SJCRH30 (cell line): Measurements from ENCODE around the gene PPM1H. TPM values are rescaled to one million over a fixed set of nuclear protein-coding genes. Genes with fewer than 3 reads are reported as not detected.
"Not testable (repeated sequence)": the region's sequence is repeated elsewhere in the genome, so short reads cannot be mapped to it uniquely, and the experiment has no call there.

Source experiments
- DNase-seq, 2 experiments: peaks; one replicate each; pipeline ENCODE4 v3.0.0-alpha.2; 2015 to 2020
- H3K27ac ChIP-seq: fragments of 250-450 bp; sonication (Bioruptor Pico); 2 replicates; pipeline ENCODE4 v1.5.1; 2020; ENCODE audit warnings: mild to moderate bottlenecking, moderate library complexity
- H3K27me3 ChIP-seq: fragments of 250-450 bp; sonication (Bioruptor Pico); 2 replicates; pipeline ENCODE4 v1.5.1; 2020; ENCODE audit warnings: mild to moderate bottlenecking, moderate library complexity
- H3K36me3 ChIP-seq: fragments of 250-450 bp; sonication (Bioruptor Pico); 2 replicates; pipeline ENCODE4 v1.5.1; 2020; ENCODE audit warnings: mild to moderate bottlenecking, moderate library complexity
- H3K4me1 ChIP-seq: fragments of 250-450 bp; sonication (Bioruptor Pico); 2 replicates; pipeline ENCODE4 v1.5.1; 2020; ENCODE audit warnings: mild to moderate bottlenecking, moderate library complexity
- H3K4me3 ChIP-seq: fragments of 250-450 bp; sonication (Bioruptor Pico); 2 replicates; pipeline ENCODE4 v1.5.1; 2020; ENCODE audit warnings: mild to moderate bottlenecking, moderate library complexity
- H3K9me3 ChIP-seq: fragments of 250-450 bp; sonication (Bioruptor Pico); replicated peaks from 2 replicates; pipeline ENCODE4 v1.5.1; 2020; ENCODE audit warnings: mild to moderate bottlenecking, moderate library complexity
- total RNA-seq: library from RNA; depleted of rRNA; stranded (reverse); fragments of >200 nt; shearing (Covaris generic); gene quantifications from 2 replicates; pipeline ENCODE4 v1.2.3, GENCODE V29; 2014; rRNA removed

PPM1H gene, protein sequence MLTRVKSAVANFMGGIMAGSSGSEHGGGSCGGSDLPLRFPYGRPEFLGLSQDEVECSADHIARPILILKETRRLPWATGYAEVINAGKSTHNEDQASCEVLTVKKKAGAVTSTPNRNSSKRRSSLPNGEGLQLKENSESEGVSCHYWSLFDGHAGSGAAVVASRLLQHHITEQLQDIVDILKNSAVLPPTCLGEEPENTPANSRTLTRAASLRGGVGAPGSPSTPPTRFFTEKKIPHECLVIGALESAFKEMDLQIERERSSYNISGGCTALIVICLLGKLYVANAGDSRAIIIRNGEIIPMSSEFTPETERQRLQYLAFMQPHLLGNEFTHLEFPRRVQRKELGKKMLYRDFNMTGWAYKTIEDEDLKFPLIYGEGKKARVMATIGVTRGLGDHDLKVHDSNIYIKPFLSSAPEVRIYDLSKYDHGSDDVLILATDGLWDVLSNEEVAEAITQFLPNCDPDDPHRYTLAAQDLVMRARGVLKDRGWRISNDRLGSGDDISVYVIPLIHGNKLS
- total RNA-seq = 4.1 and 4.3 TPM in 2 replicates

DNA sequence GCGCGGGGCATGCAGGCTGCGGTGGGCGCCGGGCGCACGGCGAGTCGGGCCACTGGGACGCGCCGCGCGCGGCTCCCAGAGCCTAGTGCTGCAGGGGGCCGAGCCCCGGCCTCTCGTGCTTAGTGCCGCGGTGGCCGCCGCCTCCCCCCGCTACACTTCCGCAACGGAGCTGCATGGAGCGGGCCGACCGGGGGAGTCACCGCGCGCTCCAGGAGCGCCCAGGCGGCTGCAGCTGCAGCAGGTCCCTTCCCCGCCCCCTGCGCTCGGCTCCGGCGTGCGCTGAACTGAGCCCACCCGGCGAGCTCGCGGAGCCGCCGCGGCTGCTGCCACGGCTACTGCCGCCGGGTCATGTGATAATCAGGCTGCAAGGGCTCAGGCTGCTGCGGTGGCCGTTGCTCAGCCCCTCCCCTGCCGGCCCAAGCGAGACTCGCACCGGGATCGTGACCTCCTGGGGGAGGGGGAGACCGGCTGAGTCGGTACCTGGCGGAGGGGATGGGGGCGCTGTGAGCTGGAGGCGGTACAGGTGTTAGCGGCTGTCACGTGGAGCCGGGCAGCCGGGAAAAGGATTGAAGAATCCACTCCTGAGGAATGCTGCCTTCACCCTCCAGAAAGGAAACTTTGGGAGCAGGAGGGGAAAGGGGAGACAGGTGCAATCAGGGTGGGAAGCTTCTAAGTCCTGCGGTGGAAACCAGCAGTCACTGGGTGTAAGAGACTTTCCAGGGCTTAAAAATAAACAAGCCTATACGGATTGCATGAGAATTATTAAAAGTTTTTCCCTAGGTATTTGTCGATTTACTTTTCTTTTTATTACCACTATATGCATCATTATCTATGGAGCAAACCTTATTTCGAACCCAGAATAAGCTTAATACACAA lies at the start of gene PPM1H:
PPM1H (minus strand) TSS at position 352 of the 876 bp plus-strand sequence. CDS start 414 bp downstream, outside the sequence.
- no peaks in the 10 kb centered on the region for H3K36me3 ChIP-seq

DNA sequence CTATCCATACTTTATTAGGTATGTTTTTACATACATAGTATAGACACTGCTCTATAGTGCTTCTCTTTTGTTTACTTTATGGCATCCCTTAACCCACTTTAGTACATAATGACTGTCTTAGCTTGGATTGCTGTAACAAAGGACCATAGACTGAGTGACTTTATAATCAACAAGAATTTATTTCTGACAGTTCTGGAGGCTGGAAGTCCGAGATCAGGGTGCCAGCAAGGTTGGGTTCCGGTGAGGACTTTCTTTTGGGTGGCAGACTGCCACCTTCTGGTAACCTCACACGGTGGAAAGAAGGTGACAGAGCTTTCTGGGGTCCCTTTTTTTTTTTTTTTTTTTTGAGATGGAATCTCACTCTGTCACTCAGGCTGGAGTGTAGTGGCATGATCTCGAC lies 48.6 kb upstream of the PPM1H start:
- H3K4me3 ChIP-seq = no peak overlapping the region
- no peaks in the 10 kb centered on the region for H3K36me3 ChIP-seq
- H3K27ac ChIP-seq = no peak overlapping the region
- no peaks in the 10 kb centered on the region for H3K4me1 ChIP-seq
- peak; percentile 5 to 21 for DNase-seq
- H3K9me3 ChIP-seq = no peaks in the 10 kb centered on the region
- no peaks in the 10 kb centered on the region for H3K27me3 ChIP-seq

More for the DNA sequence above, at the start of gene PPM1H:
- DNase-seq = peak; percentile 60 to 66
- peak within 1 kb of the TSS; percentile 32; the same call in 1 of the 2 replicates for H3K27ac ChIP-seq
- no peaks in the 10 kb centered on the region; the same call in 1 of the 2 replicates for H3K27me3 ChIP-seq
- H3K4me1 ChIP-seq = peaks cover 12% of the 10 kb centered on the region
- peak within 1 kb of the TSS; percentile 71 for H3K4me3 ChIP-seq
- no peaks in the 10 kb centered on the region for H3K9me3 ChIP-seq

DNA sequence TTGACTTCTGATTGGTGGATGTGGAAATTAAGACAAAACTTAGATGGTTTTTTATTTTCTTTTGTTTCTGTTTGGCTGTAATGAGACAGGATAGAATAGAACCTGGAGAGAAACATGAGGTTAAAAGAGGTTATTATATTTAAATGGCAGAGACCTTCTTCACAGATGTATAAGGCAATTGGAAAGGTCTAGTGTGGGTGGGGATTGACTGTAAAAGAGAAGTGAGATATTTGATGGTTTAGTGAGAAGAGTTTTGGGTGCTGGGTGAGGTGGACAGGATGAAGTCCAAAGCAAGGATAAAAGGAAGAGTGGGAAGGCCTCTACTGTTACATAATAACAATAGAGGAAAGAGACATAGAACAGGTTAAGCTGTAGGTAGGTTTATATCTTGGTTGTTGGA lies 43.8 kb upstream of the PPM1H start:
- Histone ChIP-seq H3K9me3 (peaks cover 4% of the 10 kb centered on the region), H3K27ac (no peak overlapping the region), H3K4me1 (peaks cover 12% of the 10 kb centered on the region), H3K27me3 (no peaks in the 10 kb centered on the region), H3K36me3 (no peaks in the 10 kb centered on the region), H3K4me3 (no peak overlapping the region)
- no peak for DNase-seq

DNA sequence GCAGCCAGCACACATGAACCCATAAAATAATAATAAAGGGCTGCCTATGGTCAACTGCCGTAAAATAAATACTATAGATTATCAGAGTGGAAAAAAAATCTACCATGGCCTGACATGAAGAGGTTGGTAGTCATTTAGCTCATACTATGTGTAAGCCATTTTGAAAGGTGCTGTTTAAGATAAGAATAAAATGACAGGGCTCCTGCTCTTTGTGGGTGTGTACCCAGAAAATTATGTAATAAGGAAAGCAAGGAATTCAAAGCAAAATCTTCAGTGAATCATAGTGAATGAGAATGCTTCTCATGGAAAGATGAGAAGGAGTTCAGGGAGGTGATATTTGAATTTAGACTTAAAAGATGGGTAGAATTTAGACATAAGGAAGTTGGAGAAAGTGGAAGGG lies 42.9 kb upstream of the PPM1H start:
- no peaks in the 10 kb centered on the region for H3K36me3 ChIP-seq
- peaks cover 12% of the 10 kb centered on the region for H3K4me1 ChIP-seq
- peaks cover 4% of the 10 kb centered on the region for H3K9me3 ChIP-seq
- no peaks in the 10 kb centered on the region for H3K27me3 ChIP-seq
- no peak for DNase-seq
- no peak overlapping the region for H3K4me3 ChIP-seq
- H3K27ac ChIP-seq = no peak overlapping the region

DNA sequence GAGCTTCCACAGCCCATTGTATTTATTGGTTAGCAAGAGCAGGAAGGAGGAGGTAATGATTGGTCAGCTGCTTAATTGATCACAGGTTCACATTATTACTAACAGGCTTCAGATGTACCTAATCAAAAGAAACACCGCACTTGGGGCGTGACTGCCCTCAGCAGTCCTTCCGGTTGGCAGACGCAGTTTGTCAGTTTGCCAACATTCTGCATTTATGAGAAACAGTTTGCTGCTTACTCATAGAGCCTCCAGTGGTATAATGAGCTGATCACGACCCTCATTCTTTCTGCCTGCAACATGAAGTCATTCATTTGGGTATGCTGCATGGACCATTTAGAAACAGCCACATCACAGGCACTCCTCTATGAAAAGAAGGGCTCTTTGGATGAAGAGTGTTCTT lies 42.5 kb upstream of the PPM1H start:
- peaks cover 4% of the 10 kb centered on the region for H3K9me3 ChIP-seq
- no peaks in the 10 kb centered on the region for H3K36me3 ChIP-seq
- no peaks in the 10 kb centered on the region for H3K27me3 ChIP-seq
- no peak for DNase-seq
- H3K4me3 ChIP-seq = no peak overlapping the region
- H3K27ac ChIP-seq = no peak overlapping the region
- peaks cover 12% of the 10 kb centered on the region for H3K4me1 ChIP-seq

DNA sequence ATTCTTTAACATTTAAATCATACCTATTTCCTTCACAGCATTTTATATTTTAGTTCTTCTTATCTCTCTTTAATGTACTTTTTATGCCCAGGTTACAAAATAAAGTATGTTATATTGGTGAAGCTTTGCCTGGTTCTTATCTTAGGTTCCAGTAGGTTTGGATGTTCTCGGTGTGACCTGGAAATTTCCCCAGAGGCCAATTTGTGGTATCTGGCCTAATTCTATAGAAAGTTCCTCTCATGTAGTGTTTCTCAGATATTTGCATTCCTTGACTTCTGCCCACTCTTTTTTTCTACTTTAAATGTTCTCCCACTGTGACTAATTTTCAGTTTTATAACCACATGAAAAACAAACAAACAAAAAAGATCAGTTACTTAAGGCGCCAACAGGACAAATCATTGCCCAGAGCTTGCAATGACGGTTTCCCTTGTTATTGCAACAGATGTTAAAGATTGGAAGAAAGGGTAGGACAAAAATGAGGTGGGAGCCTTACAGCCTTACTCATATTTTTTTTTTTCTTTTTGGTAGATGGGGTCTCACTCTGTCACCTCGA lies 41.2 kb upstream of the PPM1H start:
- Histone ChIP-seq H3K27ac (peak overlapping the region; percentile 59), H3K4me1 (peaks cover 12% of the 10 kb centered on the region), H3K36me3 (no peaks in the 10 kb centered on the region), H3K9me3 (peaks cover 4% of the 10 kb centered on the region), H3K27me3 (no peaks in the 10 kb centered on the region), H3K4me3 (no peak overlapping the region)
- DNase-seq = peak; percentile 52 to 66

DNA sequence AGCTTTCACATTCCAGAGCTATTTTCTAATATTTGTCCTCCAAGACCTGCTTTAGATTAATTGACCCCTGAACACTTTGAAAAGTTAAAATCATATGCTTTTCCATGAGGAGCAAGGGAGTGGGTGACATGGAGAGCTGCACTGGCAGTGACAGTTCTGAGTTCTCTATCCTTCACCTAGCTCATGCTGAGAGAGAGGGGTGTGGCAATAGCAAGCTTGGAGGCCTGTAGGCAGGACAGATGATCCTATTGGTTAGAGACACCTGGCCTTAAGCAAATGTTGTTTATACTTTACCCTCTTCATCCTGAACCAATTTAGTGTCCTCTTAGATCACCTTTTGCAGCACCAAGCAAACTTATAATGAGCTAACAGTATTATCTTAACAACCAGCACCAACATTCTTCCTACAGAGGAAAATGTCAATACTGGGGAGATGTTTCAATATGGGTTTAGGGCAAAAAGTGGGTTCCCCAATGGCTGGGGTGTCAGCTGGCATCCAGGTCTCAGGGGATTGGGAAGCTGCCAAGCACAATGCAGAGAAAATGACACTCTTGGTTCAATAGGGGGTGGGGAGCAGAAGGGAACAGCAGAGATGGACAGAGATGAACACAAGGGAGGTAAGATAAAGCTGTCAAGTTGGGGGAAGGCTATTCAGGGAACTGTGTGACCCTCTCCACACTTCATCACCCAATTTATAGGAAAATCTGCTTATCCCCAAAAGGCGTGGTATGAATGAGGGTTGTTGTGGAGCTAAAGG lies 37.0 kb upstream of the PPM1H start:
- H3K27me3 ChIP-seq = no peaks in the 10 kb centered on the region
- H3K4me1 ChIP-seq = peaks cover 10% of the 10 kb centered on the region

DNA sequence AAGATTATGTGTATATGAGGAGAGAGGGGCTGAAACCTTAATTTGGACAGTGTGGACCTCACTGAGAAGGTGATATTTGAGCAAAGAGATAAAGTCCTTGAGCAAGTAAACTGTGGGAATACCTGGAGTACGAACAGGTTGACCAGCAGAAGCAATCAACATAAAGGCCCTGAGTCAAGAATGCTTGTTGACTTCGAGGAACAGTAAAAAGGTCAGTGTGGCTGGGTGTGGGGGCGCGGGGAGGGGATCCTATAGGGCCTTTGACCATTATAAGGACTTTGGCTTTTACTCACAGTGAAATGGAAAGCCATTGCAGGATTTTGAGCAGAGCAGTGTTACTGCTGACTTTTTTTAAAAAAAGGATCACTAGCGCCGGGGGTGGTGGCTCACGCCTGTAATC lies 34.7 kb upstream of the PPM1H start:
- H3K36me3 ChIP-seq = no peaks in the 10 kb centered on the region
- H3K27me3 ChIP-seq = no peaks in the 10 kb centered on the region
- no peaks in the 10 kb centered on the region for H3K4me1 ChIP-seq
- H3K27ac ChIP-seq = no peak overlapping the region
- no peak for DNase-seq
- H3K9me3 ChIP-seq = no peaks in the 10 kb centered on the region
- no peak overlapping the region for H3K4me3 ChIP-seq

More for the DNA sequence above, 37.0 kb upstream of the PPM1H start:
- H3K36me3 ChIP-seq = no peaks in the 10 kb centered on the region
- peaks cover 3% of the 10 kb centered on the region for H3K9me3 ChIP-seq
- no peak overlapping the region for H3K27ac ChIP-seq
- DNase-seq = no peak
- H3K4me3 ChIP-seq = no peak overlapping the region

DNA sequence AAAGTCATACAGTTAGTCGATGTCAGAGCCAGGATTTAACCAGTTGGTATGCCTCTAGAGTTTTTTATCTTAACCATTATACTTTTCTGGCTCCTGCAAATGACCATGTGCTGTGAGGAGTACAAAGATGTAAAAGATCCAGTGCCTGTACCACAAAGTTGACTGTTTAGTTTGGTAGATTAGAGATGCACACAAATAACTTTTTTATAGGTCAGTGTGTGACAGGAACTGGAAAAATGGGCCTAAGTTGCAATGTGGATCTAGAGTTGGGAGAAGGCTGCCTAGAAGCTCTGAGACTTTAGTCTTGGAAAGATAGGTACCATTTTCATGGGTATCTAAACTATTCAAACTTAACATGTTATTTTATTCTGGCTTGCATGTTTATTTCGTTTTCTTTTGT lies 32.8 kb upstream of the PPM1H start:
- no peaks in the 10 kb centered on the region for H3K27me3 ChIP-seq
- H3K4me1 ChIP-seq = no peaks in the 10 kb centered on the region
- H3K4me3 ChIP-seq = no peak overlapping the region
- no peak overlapping the region for H3K27ac ChIP-seq
- H3K9me3 ChIP-seq = no peaks in the 10 kb centered on the region
- DNase-seq = no peak
- H3K36me3 ChIP-seq = no peaks in the 10 kb centered on the region

DNA sequence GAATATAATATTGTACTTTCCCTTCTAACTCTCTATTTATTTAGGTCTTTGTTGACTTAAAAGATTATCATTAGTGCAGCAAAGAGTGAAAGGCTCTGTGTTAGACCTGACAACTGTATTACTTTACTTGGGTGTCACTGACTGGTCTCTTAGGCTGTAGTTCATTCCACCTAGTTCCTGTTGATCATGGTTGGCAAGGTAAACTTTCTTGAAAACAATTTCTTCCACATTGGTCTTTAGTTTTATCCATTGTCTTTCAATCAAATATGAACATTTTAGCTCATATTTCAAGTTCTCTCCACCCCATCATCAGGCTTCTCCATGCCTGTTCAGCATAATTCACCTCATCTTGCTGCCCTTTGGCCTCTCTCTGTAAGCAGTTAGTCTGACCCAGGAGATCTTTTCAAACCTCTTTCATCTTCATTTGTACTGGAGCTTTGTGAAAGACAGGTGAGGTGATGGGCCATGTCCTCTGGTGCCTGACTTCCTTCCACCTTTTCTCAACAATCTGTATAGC lies 32.1 kb upstream of the PPM1H start:
- Histone ChIP-seq H3K4me3 (no peak overlapping the region), H3K4me1 (no peaks in the 10 kb centered on the region), H3K27ac (no peak overlapping the region), H3K9me3 (no peaks in the 10 kb centered on the region), H3K27me3 (no peaks in the 10 kb centered on the region), H3K36me3 (no peaks in the 10 kb centered on the region)
- no peak for DNase-seq

DNA sequence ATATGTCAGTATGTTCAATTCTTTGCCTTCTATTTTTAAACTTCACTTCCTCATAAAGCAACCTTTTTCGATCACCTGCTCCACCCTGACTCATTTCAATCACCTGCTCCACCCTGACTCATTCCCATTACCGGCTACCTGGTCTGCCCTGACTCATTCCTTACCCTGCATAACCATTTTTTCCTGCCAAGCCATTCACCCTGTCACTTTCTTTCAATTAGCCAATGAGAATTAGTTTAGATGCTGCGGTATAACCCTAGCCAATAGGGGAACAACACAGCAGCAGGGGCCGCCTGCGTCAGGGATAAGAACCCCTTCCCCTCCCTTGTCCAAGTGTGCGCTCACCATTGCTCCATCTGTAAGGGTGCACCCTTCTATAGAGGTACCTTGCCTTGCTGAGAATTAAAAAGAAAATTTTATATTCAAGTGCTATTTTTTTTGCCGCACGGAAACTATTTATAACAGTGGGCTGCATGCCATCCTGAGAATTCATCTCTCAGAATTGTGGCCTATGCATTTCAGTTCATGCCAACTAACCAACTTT lies 31.6 kb upstream of the PPM1H start:
- not testable (repeated sequence) for H3K9me3 ChIP-seq, H3K36me3 ChIP-seq, H3K4me3 ChIP-seq, H3K27ac ChIP-seq, DNase-seq, H3K4me1 ChIP-seq, H3K27me3 ChIP-seq

DNA sequence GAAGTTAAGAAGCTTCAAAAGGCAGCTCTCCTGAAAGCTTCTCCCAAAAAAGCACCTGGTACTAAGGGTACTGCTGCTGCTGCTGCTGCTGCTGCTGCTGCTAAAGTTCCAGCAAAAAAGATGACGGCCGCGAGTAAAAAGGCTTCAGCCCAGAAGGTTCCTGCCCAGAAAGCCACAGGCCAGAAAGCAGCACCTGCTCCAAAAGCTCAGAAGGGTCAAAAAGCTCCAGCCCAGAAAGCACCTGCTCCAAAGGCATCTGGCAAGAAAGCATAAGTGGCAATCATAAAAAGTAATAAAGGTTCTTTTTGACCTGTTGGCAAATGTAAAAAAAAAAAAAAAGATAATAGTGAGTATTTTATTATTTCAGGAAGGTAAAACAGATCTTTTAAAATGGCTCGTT lies 30.8 kb upstream of the PPM1H start:
- not testable (repeated sequence) for H3K27ac ChIP-seq, H3K36me3 ChIP-seq, H3K9me3 ChIP-seq, H3K4me1 ChIP-seq, H3K27me3 ChIP-seq, H3K4me3 ChIP-seq
- DNase-seq = peak; percentile 22 to 51

DNA sequence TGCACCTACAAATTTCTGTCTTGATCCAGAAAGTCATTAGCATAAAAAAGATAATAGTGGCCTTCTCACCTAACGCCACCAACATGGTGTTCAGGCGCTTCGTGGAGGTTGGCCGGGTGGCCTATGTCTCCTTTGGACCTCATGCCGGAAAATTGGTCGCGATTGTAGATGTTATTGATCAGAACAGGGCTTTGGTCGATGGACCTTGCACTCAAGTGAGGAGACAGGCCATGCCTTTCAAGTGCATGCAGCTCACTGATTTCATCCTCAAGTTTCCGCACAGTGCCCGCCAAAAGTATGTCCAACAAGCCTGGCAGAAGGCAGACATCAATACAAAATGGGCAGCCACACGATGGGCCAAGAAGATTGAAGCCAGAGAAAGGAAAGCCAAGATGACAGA lies 30.3 kb upstream of the PPM1H start:
- DNase-seq, H3K36me3 ChIP-seq, H3K4me3 ChIP-seq, H3K4me1 ChIP-seq, H3K27me3 ChIP-seq, H3K27ac ChIP-seq, H3K9me3 ChIP-seq: not testable (repeated sequence)

DNA sequence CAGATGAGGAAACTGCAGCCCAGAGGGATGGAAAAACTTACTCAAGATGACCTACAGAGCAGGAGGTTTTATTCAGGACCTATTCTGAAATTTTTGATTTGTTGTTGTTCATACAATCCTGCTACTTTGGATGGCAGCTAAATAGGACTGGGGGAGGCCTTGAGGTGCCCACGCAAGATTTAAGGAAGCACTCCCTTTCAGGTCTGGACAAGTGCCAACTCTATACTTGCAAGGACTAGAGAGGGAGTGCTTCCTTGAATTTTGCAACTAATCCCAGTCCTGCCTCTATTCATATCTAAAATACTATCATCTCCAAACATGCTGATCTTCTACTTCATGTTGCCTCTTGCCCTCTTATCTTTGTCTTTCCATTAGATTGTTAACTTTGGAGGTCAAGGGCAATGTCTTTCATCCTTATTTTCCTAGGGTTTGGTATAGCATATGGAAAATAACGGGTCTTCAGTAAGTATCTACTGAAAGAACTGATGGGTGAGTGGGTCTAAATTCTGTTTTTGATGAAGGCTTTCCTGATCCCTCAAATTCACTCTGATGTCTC lies 28.6 kb upstream of the PPM1H start:
- Histone ChIP-seq H3K27me3 (no peaks in the 10 kb centered on the region), H3K27ac (no peak overlapping the region), H3K4me3 (no peak overlapping the region), H3K9me3 (no peaks in the 10 kb centered on the region), H3K36me3 (no peaks in the 10 kb centered on the region), H3K4me1 (no peaks in the 10 kb centered on the region)
- DNase-seq = no peak
